ENCODE data around the gene RPTOR.

The RPTOR gene

DNA sequence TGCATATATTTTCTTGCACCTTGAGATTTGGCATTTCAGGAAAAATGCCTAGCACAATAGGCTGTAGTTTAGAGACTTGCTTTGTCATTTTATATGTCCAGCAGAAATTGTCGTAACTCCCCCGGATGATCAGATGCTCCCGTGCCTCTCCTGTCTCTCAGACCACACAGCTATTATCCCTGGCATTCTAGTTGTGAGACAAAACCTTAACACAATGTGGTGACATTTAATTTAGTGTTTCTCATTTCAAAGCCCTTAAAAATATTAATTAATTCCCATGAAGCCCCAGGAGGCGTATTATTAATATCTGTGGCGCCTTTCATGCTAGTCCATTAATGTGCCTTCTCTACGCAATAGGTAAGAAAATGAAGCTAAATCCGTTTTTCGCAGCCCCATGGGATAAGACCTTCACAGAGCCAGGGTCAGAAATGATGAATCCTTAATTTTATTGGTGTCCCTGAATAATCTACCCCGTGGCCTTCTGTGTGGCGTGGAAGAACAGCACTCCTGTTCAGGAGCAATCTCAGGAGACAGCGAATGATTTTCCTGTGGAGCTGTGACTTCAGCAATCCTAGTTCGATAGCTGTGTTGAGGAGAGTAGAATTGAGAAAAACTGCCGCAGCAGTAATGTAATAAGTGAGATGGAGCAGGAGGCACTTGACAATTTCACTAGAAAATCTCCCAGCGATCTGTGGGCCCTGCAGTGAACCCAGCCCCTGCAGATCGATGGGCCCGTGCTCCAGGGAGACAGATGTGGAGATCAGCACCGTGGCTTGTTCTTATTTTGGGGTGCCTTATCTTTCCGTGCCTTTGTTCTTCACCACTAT is 157.9 kb downstream of the RPTOR start:
- no peak for FAIRE-seq

DNA sequence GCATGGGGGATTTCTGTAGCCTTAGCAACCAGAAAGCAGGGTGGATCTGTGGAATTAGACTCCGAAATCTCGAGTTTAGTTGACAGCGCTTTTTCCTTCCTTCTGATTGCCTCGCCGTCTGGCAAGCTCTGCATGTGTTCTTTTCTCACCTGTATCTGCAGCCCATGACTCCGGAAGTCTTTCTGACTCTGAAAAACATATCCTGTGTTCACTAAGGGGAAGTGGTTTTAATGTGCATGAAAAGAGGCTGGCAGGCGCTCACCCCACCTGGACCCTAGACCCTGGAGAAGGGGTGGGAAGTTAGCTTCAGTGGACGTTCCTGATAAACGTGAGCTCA is 158.5 kb downstream of the RPTOR start:
- FAIRE-seq: no peak

GRCh38 chr17:80704381-80704819 is 159.8 kb downstream of the RPTOR start:
- FAIRE-seq: no peak

DNA sequence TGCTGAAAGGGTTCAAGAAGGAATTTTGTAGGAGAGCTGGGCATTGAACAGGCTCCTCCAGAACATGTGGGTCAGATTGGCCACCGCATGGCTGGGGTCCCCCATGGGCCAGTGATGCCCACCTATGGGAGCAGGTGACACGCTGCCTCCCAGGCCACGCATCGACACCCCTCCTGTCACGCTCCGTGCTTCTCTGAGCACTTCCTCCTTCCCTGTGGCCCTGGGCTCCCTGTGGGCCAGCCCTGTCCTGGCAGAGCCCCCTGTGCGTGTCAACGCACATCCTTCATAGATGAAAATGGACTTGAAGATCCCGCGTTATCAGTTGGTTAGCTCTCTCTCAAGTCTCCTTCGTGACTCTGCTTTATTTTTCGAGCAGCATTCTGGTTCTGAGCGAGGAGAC is 160.3 kb downstream of the RPTOR start:
- FAIRE-seq: no peak

DNA sequence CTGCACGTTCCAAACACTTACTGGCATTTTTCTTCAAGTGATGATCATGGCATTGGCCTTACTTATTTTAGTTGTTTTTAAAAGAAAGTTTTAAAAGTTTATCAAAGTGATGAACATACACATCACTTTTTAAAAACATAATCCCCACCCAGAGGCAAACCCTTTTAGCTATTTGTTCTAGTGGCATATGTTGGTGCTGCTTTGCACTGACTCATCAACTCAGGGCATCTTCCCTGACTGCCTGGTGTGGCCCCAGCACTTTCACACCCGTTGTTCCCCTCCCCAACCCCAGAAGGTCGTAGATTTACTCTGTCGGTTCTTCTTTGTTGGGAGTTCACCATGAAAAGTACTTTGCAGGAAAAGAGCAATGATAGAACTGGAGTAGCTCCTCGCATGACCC is 161.3 kb downstream of the RPTOR start:
- FAIRE-seq: no peak

GRCh38 chr17:80706463-80706867 is 161.8 kb downstream of the RPTOR start:
- FAIRE-seq: no peak

GRCh38 chr17:80708480-80708879 is 163.8 kb downstream of the RPTOR start:
- FAIRE-seq: no peak

- no peak for FAIRE-seq
Measured at GRCh38 chr17:80709090-80709695, 164.6 kb downstream of the RPTOR start.

- FAIRE-seq: no peak
Measured at GRCh38 chr17:80710714-80711302, 166.2 kb downstream of the RPTOR start.

- FAIRE-seq: no peak
Measured at GRCh38 chr17:80712089-80712488, 167.5 kb downstream of the RPTOR start.

- FAIRE-seq: no peak
Measured at GRCh38 chr17:80712606-80713005, 168.0 kb downstream of the RPTOR start.

DNA sequence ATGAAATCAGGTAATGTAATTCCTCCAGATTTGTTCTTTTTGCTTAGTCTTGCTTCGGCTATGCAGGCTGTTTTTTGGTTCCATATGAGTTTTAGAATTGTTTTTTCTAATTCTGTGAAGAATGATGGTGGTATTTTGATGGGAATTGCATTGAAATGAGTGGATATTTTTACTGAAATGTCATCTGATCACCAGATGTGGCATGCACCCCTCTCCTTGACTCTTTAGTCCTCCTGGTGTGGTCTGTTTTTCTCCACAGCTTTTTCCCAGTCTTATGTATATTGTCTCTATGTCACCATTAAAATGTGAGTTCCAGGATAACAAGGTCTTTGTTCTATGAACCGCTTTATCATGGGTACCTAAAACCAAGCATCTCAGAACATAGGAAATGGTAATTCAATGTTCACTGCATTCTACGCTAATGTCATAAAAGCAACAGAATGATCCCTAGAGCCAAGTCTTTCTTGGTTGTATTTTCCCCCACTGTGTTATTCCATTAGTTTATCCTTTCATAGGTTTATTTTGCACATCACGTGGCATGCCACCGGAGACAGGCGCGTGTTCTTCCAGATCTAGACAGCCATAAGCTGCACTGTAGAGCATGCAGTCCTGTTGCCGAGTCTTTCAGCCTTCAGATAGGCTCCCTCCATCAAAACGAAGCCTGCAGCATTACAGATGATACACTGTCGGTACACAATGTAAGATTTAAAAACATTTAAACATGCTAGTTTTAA is 172.5 kb downstream of the RPTOR start:
- no peak for FAIRE-seq

DNA sequence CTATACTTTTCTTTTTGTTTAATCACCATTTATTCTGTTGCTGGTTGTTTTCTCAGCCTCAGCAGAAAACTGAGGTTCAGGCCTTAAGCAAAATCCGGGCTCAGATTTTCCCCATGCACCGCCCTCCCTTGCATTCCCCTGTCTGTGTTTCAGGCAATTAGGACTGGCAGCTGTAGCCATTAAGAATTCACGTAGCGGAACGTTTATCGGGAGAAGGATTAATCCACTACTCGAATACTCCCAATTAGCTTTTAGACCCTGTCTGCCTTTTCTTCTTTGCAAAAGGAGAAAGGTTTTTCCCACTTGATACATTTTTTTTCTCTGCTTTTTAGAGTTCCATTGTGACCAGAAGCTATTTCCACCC is 173.1 kb downstream of the RPTOR start:
- FAIRE-seq: no peak

DNA sequence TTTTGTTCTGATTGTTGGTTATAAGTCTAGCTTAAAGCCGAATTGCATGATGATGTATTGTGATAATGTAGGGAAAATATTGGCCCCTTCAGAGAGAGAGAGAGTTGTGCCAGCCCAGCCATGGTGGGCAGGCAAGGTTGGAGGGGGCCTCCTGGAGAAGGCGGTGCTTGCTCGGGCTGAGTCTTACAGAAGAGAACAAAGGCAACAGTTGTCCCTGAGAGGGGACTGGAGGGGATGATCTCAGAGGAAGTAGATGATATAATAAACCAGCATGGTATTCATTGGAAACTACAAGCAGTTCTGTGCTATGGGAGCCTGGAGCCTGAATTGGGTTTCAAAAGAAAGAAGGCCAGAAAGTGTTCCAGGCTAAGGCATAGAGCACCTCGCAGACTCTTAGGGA is 173.8 kb downstream of the RPTOR start:
- no peak for FAIRE-seq

GRCh38 chr17:80719449-80719848 is 174.8 kb downstream of the RPTOR start:
- no peak for FAIRE-seq

GRCh38 chr17:80720610-80721577 is 176.3 kb downstream of the RPTOR start:
- FAIRE-seq: no peak

DNA sequence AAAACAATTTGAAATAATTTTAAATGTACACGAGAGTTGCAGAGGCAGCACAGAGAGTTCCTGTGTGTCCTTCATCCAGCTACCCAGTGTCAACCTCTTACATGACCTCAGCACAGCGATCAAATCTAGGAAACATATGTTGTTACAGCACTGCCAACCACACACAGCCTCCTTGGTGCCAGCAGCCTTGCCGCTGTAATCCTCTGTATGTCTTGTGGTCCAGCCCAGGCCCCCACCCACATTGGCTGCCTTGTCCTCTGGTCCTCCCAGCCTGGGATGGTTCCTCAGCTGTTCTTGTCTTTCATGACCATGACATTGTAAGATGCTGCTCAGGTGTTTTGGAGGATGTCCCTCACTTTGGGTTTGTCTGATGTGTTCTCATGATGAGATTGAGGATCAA is 178.0 kb downstream of the RPTOR start:
- no peak for FAIRE-seq

DNA sequence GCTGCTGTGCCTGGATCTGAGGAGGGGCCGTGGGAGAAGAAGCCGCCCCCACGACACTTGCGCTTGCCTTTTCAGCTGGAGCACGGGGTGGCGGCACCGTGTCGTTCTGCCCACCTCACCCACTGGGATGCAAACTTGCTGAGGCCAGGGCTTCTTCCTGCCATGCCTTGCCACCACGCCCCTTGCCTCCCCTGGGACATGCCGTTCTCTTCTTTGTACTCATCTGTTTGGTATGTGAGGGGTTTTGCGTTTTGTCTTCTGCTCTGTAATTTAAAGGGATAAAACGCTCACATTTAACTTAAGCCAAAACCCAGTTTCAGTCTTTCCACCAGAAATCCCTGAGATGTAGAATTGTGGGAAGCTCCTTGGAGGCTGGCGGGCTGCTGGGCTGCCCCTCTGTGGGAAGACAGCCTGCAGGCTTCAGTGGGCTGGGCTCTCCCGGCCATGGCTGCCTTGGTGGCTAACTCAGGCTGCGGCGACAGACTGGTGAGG is 180.2 kb downstream of the RPTOR start:
- no peak for FAIRE-seq

- FAIRE-seq: no peak
Measured at GRCh38 chr17:80725517-80725916, 180.9 kb downstream of the RPTOR start.

DNA sequence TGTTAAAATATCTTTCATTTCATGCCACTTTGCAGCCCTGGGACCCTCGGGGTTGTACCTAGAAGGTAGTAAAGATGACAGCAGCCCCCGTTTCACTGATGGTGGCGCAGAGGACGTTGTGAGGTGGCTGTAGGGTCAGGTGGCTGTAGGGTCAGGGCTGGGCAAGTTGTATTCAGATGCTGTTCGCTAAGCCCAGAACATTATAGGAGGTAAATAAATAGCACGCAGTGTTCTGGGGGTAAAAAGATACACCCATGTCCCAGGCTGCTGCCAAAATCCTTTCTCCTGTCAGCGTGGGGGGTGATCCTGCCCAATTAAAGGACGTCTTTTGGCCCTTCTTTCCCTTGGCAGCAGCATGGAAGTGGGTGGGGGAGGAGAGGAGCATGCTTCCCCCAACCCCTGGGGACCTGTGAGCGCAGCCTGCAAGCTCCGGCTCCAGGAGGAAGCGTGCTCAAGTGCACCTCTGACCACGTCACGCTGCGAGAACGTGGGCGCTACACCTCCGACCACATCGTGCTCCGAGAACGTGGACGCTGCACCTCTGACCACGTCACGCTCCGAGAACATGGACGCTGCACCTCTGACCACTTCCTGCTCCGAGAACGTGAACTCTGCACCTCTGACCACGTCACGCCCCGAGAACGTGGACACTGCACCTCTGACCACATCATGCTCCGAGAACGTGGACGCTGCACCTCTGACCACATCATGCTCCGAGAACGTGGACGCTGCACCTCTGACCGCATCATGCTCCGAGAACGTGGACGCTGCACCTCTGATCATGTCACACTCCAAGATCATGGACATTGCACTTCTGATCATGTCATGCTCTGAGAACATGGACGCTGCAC is 182.1 kb downstream of the RPTOR start:
- no peak for FAIRE-seq

DNA sequence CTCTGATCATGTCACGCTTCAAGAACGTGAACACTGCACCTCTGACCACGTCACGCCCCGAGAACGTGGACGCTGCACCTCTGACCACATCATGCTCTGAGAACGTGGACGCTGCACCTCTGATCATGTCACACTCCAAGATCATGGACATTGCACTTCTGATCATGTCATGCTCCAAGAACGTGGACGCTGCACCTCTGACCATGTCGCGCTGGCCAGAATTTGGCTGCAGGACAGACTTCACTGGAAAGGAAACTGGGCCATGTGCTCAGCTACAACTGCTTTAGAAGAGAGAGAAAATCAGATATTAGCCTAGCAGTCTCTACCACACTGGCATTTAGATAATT is 182.7 kb downstream of the RPTOR start:
- FAIRE-seq: no peak
